ENCODE data around the gene ST3GAL3. TPM values are rescaled to one million over a fixed set of nuclear protein-coding genes. Genes with fewer than 3 reads are reported as not detected.

ST3GAL3 gene
- polyA plus RNA-seq, 1 of the 3 experiments (the other 2 are of a cell fraction): 20.6 TPM

DNA sequence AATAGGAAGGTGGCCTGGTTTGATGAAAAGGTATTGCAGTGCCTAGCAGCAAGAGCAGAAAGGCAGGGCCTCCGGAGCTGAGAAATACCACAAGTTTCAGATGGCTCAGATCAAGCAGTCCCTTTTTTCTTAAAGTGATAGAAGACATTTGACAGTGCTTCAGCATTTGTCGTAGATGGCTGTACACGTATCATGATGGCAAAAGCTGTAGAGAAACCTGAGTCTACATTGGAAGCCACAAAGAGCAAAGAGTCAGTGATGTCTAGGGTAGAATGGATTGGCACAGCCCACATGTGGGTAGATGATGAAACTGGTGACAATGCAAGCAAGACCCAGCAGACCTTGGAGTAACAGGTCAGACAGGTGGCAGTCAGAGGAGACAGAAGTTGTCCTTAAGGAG lies 124.9 kb downstream of the ST3GAL3 start:
- Histone ChIP-seq H3K36me3 (replicated peaks in 1 of 2; ENCODE audit: control insufficient read depth in 1 of 2, insufficient read depth in 2 of 2, low read length in 1 of 2) (peaks cover 0 to 10% of the 10 kb centered on the region in 2 experiments), H3K9me3 (no peaks in the 10 kb centered on the region), H3K79me2 (ENCODE audit: insufficient read depth) (no peaks in the 10 kb centered on the region), H3K9me2 (no peaks in the 10 kb centered on the region), H3K27ac (ENCODE audit: low read depth in 2 of 2, low read length in 1 of 2) (no peak overlapping the region), H3K4me2 (no peak overlapping the region), H3K27me3 (ENCODE audit: insufficient read depth) (no peaks in the 10 kb centered on the region), H3K4me1 (ENCODE audit: control insufficient read depth in 1 of 2, insufficient read depth in 2 of 2, low read depth in 1 of 2, low read length in 1 of 2) (peaks cover 29 to 31% of the 10 kb centered on the region in 2 experiments), H3K4me3 (ENCODE audit: low read depth in 2 of 2, low read length in 1 of 2) (no peak overlapping the region), H3K9ac (no peak overlapping the region), H2AFZ (ENCODE audit: low read depth) (no peak overlapping the region), H4K20me1 (ENCODE audit: insufficient read depth) (no peaks in the 10 kb centered on the region), H3F3A (replicated peaks; ENCODE audit: insufficient read depth) (peaks cover 7% of the 10 kb centered on the region)
- ChIA-PET POLR2A (no interaction called here), CTCF (interaction anchor here (0.7 to 1.0 kb wide), 2 partner anchors 29 to 69 kb away, joined by 3 to 4 read pairs; no protein-coding TSS in a partner anchor)
- no peak for DNase-seq
- TF ChIP-seq FOSL2 (IDR thresholded peaks at IDR 0.05; ENCODE audit: borderline replicate concordance, low read depth) (no peak), YY1 (IDR thresholded peaks at IDR 0.05; ENCODE audit: low read depth) (no peak), RAD21 (IDR thresholded peaks at IDR 0.05; ENCODE audit: low read length) (no peak), MEF2A (IDR thresholded peaks at IDR 0.05; ENCODE audit: borderline replicate concordance, low read depth) (no peak), FOXM1 (IDR thresholded peaks at IDR 0.05; ENCODE audit: low read depth) (no peak), TEAD4 (IDR thresholded peaks at IDR 0.05; ENCODE audit: borderline replicate concordance, insufficient read depth) (no peak), TAF1 (IDR thresholded peaks at IDR 0.05; ENCODE audit: borderline replicate concordance, low read depth, low read length) (no peak), SIN3A (IDR thresholded peaks at IDR 0.05; ENCODE audit: borderline replicate concordance, low read depth, low read length) (no peak), GATA2 (CRISPR knock-in tag; IDR thresholded peaks at IDR 0.05) (no peak), EZH2phosphoT487 (IDR thresholded peaks at IDR 0.05; ENCODE audit: borderline replicate concordance, low read depth) (no peak), ELF1 (IDR thresholded peaks at IDR 0.05) (no peak)
- TF ChIP-seq, protein P1, sequence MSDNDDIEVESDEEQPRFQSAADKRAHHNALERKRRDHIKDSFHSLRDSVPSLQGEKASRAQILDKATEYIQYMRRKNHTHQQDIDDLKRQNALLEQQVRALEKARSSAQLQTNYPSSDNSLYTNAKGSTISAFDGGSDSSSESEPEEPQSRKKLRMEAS (IDR thresholded peaks at IDR 0.05; ENCODE audit: low read depth): no peak
- TF ChIP-seq, protein P2, sequence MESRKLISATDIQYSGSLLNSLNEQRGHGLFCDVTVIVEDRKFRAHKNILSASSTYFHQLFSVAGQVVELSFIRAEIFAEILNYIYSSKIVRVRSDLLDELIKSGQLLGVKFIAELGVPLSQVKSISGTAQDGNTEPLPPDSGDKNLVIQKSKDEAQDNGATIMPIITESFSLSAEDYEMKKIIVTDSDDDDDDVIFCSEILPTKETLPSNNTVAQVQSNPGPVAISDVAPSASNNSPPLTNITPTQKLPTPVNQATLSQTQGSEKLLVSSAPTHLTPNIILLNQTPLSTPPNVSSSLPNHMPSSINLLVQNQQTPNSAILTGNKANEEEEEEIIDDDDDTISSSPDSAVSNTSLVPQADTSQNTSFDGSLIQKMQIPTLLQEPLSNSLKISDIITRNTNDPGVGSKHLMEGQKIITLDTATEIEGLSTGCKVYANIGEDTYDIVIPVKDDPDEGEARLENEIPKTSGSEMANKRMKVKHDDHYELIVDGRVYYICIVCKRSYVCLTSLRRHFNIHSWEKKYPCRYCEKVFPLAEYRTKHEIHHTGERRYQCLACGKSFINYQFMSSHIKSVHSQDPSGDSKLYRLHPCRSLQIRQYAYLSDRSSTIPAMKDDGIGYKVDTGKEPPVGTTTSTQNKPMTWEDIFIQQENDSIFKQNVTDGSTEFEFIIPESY (IDR thresholded peaks at IDR 0.05; ENCODE audit: borderline replicate concordance, low read depth): no peak
- TF ChIP-seq, protein P3, sequence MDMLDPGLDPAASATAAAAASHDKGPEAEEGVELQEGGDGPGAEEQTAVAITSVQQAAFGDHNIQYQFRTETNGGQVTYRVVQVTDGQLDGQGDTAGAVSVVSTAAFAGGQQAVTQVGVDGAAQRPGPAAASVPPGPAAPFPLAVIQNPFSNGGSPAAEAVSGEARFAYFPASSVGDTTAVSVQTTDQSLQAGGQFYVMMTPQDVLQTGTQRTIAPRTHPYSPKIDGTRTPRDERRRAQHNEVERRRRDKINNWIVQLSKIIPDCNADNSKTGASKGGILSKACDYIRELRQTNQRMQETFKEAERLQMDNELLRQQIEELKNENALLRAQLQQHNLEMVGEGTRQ (IDR thresholded peaks at IDR 0.05; ENCODE audit: borderline replicate concordance, low read depth, low read length): no peak
- WGBS (ENCODE audit: low lambda C conversion rate): 100% methylated on average over 3 of the region's 3 CpGs

DNA sequence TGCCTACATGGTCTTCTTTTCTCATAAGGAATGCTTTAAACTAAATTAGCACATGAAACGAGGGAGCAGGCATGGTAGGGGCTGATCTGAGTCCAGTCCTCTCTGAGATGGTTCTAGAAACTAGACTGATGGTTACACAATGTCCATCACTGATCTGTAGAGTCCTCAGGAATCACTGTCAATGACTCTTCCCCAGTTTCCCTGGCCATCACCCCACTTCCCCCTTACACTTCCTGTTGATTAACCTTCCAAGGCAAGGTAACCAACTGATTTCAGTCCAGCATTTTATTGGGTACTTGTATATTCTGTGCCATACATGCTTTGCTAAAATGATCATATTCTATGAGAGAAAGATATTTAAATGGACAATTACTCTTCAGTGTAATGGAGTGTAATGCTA lies 125.7 kb downstream of the ST3GAL3 start:
- peaks cover 31 to 33% of the 10 kb centered on the region in 2 experiments for H3K4me1 ChIP-seq (ENCODE audit: control insufficient read depth in 1 of 2, insufficient read depth in 2 of 2, low read depth in 1 of 2, low read length in 1 of 2)
- WGBS (ENCODE audit: low lambda C conversion rate): 86% methylated on average over 1 of the region's 1 CpG
- no peak overlapping the region for H3K27ac ChIP-seq (ENCODE audit: low read depth in 2 of 2, low read length in 1 of 2)
- POLR2A ChIA-PET: no interaction called here
- peaks cover 0 to 4% of the 10 kb centered on the region in 2 experiments for H3K36me3 ChIP-seq (replicated peaks in 1 of 2; ENCODE audit: control insufficient read depth in 1 of 2, insufficient read depth in 2 of 2, low read length in 1 of 2)
- H3K79me2 ChIP-seq (ENCODE audit: insufficient read depth): no peaks in the 10 kb centered on the region
- H3F3A ChIP-seq (replicated peaks; ENCODE audit: insufficient read depth): peaks cover 7% of the 10 kb centered on the region
- CTCF ChIA-PET: no interaction called here
- H3K9me3 ChIP-seq: no peaks in the 10 kb centered on the region
- DNase-seq: no peak
- H3K9me2 ChIP-seq: no peaks in the 10 kb centered on the region
- H2AFZ ChIP-seq (ENCODE audit: low read depth): no peak overlapping the region
- H3K4me3 ChIP-seq (ENCODE audit: low read depth in 2 of 2, low read length in 1 of 2): no peak overlapping the region
- TF ChIP-seq RAD21 (IDR thresholded peaks at IDR 0.05; ENCODE audit: low read length) (no peak), RFX5 (IDR thresholded peaks at IDR 0.05; ENCODE audit: low read length) (no peak), JUND (IDR thresholded peaks at IDR 0.05) (no peak), SIN3A (IDR thresholded peaks at IDR 0.05; ENCODE audit: borderline replicate concordance, low read depth, low read length) (no peak), RCOR1 (IDR thresholded peaks at IDR 0.05; ENCODE audit: low read length) (no peak), GABPA (IDR thresholded peaks at IDR 0.05; ENCODE audit: low read depth) (no peak), MXI1 (IDR thresholded peaks at IDR 0.05; ENCODE audit: low read depth, low read length) (no peak), EP300 (IDR thresholded peaks at IDR 0.05; ENCODE audit: borderline replicate concordance in 1 of 2, low read depth in 1 of 2, low read length in 1 of 2) (no peak)
- TF ChIP-seq, protein P1 (IDR thresholded peaks at IDR 0.05; ENCODE audit: low read depth): no peak
- TF ChIP-seq, protein P4, sequence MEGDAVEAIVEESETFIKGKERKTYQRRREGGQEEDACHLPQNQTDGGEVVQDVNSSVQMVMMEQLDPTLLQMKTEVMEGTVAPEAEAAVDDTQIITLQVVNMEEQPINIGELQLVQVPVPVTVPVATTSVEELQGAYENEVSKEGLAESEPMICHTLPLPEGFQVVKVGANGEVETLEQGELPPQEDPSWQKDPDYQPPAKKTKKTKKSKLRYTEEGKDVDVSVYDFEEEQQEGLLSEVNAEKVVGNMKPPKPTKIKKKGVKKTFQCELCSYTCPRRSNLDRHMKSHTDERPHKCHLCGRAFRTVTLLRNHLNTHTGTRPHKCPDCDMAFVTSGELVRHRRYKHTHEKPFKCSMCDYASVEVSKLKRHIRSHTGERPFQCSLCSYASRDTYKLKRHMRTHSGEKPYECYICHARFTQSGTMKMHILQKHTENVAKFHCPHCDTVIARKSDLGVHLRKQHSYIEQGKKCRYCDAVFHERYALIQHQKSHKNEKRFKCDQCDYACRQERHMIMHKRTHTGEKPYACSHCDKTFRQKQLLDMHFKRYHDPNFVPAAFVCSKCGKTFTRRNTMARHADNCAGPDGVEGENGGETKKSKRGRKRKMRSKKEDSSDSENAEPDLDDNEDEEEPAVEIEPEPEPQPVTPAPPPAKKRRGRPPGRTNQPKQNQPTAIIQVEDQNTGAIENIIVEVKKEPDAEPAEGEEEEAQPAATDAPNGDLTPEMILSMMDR (IDR thresholded peaks at IDR 0.05): no peak
- H4K20me1 ChIP-seq (ENCODE audit: insufficient read depth): no peaks in the 10 kb centered on the region
- no peak overlapping the region for H3K9ac ChIP-seq
- no peaks in the 10 kb centered on the region for H3K27me3 ChIP-seq (ENCODE audit: insufficient read depth)
- H3K4me2 ChIP-seq: no peak overlapping the region

All from SK-N-SH (cell line).